DND-41 (cell line): ENCODE data around the gene SALL1.

Experiments used
- ATAC-seq: fragments of 200-7000 bp; cut with Tn5 transposase; 3 replicates; pipeline ENCODE4 v1.9.1; 2021; ENCODE audit warnings: low read depth; ENCODE audit not compliant: insufficient read depth
- DNase-seq: peaks from one replicate; pipeline ENCODE4 v3.0.0-alpha.2; 2020
- H2AFZ ChIP-seq: 2 replicates; pipeline ENCODE4 v1.6.0; 2012; ENCODE audit warnings: low read depth, low read length
- H3K27ac ChIP-seq: 2 replicates; pipeline ENCODE4 v1.5.1; 2012; ENCODE audit warnings: low read length, inconsistent platforms
- H3K27me3 ChIP-seq: fragments of 200-600 bp; sonication (generic); 2 replicates; pipeline ENCODE4 v1.6.0; 2012; ENCODE audit warnings: low read length, mild to moderate bottlenecking, inconsistent platforms; ENCODE audit not compliant: insufficient read depth, poor library complexity
- H3K36me3 ChIP-seq: 2 replicates; pipeline ENCODE4 v1.5.1; 2012; ENCODE audit warnings: low read length, inconsistent platforms; ENCODE audit not compliant: insufficient read depth
- H3K4me1 ChIP-seq: 2 replicates; pipeline ENCODE4 v1.5.1; 2012; ENCODE audit warnings: mild to moderate bottlenecking, low read length; ENCODE audit not compliant: insufficient read depth
- H3K4me2 ChIP-seq: 2 replicates; pipeline ENCODE4 v1.6.0; 2012; ENCODE audit warnings: mild to moderate bottlenecking, moderate library complexity, low read length, inconsistent platforms; ENCODE audit not compliant: insufficient read depth
- H3K4me3 ChIP-seq, 2 experiments: fragments of 200-600 bp in 1 of 2; shearing (Covaris generic) in 1 of 2; 2 replicates each; pipeline ENCODE4 v1.5.1; 2012 to 2016; ENCODE audit warnings: inconsistent platforms in 2 of 2, low read length in 2 of 2, mild to moderate bottlenecking in 2 of 2, low read depth in 1 of 2, moderate library complexity in 1 of 2
- H3K79me2 ChIP-seq: 2 replicates; pipeline ENCODE4 v1.6.0; 2012; ENCODE audit warnings: low read length, inconsistent platforms; ENCODE audit not compliant: insufficient read depth
- H3K9ac ChIP-seq: 2 replicates; pipeline ENCODE4 v1.6.0; 2012; ENCODE audit warnings: low read depth, mild to moderate bottlenecking, inconsistent platforms, low read length, moderate library complexity
- H3K9me3 ChIP-seq: 2 replicates; pipeline ENCODE4 v1.5.1; 2012; ENCODE audit warnings: low read length, moderate library complexity, mild to moderate bottlenecking, inconsistent platforms; ENCODE audit not compliant: insufficient read depth, severe bottlenecking
- H4K20me1 ChIP-seq: 2 replicates; pipeline ENCODE4 v1.6.0; 2012; ENCODE audit warnings: low read length; ENCODE audit not compliant: insufficient read depth
- EZH2 ChIP-seq: IDR thresholded peaks from 3 replicates; pipeline ENCODE4 v1.6.1; 2012; ENCODE audit warnings: borderline replicate concordance, low read depth, mild to moderate bottlenecking, moderate library complexity, low read length, inconsistent platforms; ENCODE audit not compliant: severe bottlenecking
- TF ChIP-seq, protein P1 (sequence below): IDR thresholded peaks from 2 replicates; pipeline ENCODE4 v1.5.1; 2012; ENCODE audit warnings: borderline replicate concordance, low read length, moderate library complexity, mild to moderate bottlenecking; ENCODE audit not compliant: poor library complexity, severe bottlenecking; ENCODE audit errors: extremely low read depth

SALL1 gene

DNA sequence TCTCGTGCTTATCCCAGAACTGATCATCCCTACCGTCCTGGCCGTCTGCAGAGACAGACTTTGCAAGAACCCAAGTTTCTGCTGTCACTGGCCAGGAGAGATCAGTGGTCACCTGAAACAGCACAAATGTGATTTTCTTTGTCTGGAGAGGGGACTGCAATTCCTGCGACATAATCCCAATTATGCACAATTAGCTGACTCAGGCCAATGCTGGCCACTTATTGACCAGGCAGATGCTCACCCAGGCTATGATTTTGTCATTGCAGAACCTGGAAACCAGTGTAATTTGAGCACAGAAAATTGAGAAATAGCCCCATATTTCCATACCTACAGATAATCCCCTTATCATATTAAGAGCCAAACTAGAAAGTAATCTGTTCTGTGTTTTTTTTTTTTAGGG lies 34.7 kb downstream of the SALL1 start:
- Histone ChIP-seq H3K9me3 (no peaks in the 10 kb centered on the region), H3K9ac (no peak overlapping the region), H2AFZ (no peak overlapping the region), H3K4me2 (no peak overlapping the region), H3K27me3 (peaks cover 3% of the 10 kb centered on the region), H3K79me2 (no peaks in the 10 kb centered on the region), H3K27ac (no peak overlapping the region), H4K20me1 (no peaks in the 10 kb centered on the region), H3K4me3 (no peak overlapping the region), H3K4me1 (no peaks in the 10 kb centered on the region), H3K36me3 (no peaks in the 10 kb centered on the region)
- TF ChIP-seq, protein P1, sequence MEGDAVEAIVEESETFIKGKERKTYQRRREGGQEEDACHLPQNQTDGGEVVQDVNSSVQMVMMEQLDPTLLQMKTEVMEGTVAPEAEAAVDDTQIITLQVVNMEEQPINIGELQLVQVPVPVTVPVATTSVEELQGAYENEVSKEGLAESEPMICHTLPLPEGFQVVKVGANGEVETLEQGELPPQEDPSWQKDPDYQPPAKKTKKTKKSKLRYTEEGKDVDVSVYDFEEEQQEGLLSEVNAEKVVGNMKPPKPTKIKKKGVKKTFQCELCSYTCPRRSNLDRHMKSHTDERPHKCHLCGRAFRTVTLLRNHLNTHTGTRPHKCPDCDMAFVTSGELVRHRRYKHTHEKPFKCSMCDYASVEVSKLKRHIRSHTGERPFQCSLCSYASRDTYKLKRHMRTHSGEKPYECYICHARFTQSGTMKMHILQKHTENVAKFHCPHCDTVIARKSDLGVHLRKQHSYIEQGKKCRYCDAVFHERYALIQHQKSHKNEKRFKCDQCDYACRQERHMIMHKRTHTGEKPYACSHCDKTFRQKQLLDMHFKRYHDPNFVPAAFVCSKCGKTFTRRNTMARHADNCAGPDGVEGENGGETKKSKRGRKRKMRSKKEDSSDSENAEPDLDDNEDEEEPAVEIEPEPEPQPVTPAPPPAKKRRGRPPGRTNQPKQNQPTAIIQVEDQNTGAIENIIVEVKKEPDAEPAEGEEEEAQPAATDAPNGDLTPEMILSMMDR, result no peak
- TF ChIP-seq EZH2, result no peak
- no peak for ATAC-seq
- no peak for DNase-seq

DNA sequence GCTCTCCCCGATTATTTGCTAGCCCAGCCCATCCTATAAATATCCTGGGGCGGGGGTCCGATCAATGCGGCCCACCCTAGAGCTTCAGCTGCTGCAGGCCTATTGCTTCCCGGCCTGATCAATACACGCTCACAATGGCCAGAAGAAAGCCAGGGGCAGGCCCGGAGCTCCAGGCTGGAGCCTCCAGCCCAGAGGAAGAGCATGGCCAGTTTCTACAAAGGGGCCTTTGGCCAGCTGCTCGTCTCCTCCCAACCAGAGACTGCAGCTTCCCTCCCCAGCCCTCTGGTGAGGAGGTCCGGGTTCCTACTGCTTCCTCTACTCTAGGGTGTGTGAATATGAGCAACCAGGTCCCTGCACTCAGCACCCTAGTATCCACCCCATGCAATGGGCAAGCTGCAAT lies 36.7 kb downstream of the SALL1 start:
- no peaks in the 10 kb centered on the region for H3K4me1 ChIP-seq
- H3K9ac ChIP-seq, result no peak overlapping the region
- peaks cover 3% of the 10 kb centered on the region for H3K27me3 ChIP-seq
- H4K20me1 ChIP-seq, result no peaks in the 10 kb centered on the region
- no peak overlapping the region for H3K4me3 ChIP-seq
- H3K27ac ChIP-seq, result no peak overlapping the region
- no peaks in the 10 kb centered on the region for H3K9me3 ChIP-seq
- H2AFZ ChIP-seq, result no peak overlapping the region
- H3K4me2 ChIP-seq, result no peak overlapping the region
- TF ChIP-seq, protein P1, result no peak
- TF ChIP-seq EZH2, result no peak
- no peaks in the 10 kb centered on the region for H3K79me2 ChIP-seq
- no peaks in the 10 kb centered on the region for H3K36me3 ChIP-seq
- DNase-seq, result no peak
- ATAC-seq, result no peak

GRCh38 chr16:51113236-51114125 lies 37.6 kb downstream of the SALL1 start:
- Histone ChIP-seq H3K4me1 (no peaks in the 10 kb centered on the region), H3K4me3 (no peak overlapping the region), H3K9me3 (no peaks in the 10 kb centered on the region), H3K27me3 (peaks cover 3% of the 10 kb centered on the region), H2AFZ (no peak overlapping the region), H3K4me2 (no peak overlapping the region), H3K27ac (no peak overlapping the region), H3K36me3 (no peaks in the 10 kb centered on the region), H4K20me1 (no peaks in the 10 kb centered on the region), H3K9ac (no peak overlapping the region), H3K79me2 (no peaks in the 10 kb centered on the region)
- ATAC-seq (no peak), DNase-seq (no peak)
- TF ChIP-seq, protein P1, result no peak
- no peak for TF ChIP-seq EZH2
